WI38 (cell line): ENCODE measurements around the gene S100A6.

Experiments
- H3K4me3 ChIP-seq: 2 replicates; pipeline ENCODE4 v1.5.1; 2011; ENCODE audit warnings: low read depth, mild to moderate bottlenecking, control low read depth, low read length
- TF ChIP-seq, protein P1 (sequence below): IDR thresholded peaks from 2 replicates; pipeline ENCODE4 v1.5.1; 2012; ENCODE audit warnings: low read depth, mild to moderate bottlenecking, control low read depth, low read length

Gene S100A6

DNA sequence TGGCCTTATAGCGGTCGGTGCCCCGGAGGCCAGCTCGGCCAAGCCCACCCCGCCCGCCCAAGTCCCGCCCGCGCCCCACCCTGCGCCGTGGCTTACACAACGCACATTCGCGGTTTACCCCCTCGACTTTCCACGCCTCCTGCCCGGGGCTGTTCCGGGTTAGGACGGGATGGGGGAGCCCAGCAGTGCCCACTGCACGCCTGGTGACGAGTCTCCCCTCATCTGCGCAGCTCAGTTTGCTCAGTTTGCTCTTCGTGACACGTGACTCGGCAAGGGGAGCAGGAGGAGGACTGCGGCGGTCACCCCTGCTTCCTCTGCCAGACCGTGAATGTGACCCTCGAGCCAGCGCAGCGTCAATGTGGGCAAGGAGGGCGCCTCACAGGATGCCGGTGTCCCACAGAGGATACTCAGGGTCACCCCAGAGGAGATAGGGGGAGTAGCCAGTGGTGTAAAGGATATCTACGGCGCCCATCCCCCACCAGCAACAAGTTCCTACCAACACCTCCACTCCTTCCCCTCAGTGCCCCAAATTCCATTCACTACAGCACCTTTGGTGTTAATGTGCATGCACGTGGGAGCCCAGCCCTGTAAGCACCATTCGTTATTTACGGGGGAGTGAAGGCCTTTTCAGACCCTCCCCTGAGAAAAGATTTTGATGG, 350 bp upstream of the S100A6 start:
- peak overlapping the region; percentile 99 for H3K4me3 ChIP-seq
- TF ChIP-seq, protein P1, sequence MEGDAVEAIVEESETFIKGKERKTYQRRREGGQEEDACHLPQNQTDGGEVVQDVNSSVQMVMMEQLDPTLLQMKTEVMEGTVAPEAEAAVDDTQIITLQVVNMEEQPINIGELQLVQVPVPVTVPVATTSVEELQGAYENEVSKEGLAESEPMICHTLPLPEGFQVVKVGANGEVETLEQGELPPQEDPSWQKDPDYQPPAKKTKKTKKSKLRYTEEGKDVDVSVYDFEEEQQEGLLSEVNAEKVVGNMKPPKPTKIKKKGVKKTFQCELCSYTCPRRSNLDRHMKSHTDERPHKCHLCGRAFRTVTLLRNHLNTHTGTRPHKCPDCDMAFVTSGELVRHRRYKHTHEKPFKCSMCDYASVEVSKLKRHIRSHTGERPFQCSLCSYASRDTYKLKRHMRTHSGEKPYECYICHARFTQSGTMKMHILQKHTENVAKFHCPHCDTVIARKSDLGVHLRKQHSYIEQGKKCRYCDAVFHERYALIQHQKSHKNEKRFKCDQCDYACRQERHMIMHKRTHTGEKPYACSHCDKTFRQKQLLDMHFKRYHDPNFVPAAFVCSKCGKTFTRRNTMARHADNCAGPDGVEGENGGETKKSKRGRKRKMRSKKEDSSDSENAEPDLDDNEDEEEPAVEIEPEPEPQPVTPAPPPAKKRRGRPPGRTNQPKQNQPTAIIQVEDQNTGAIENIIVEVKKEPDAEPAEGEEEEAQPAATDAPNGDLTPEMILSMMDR = no peak

DNA sequence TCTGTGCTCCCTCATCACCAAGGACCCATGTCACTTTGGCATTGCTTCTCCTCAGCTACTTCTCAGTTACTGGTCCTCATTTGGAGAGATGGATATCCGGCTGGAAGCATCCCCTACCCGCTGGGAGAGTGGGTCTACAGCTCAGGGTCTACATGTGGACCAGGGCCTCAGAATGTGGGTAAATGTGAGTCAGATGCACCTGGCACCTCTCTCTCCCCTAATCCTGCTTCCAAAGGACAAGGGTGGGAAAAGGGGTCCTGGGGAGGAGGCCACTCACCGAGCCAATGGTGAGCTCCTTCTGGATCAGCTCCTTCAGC, 908 bp downstream of the S100A6 start:
- H3K4me3 ChIP-seq = peak overlapping the region; percentile 99
- TF ChIP-seq, protein P1 = no peak

DNA sequence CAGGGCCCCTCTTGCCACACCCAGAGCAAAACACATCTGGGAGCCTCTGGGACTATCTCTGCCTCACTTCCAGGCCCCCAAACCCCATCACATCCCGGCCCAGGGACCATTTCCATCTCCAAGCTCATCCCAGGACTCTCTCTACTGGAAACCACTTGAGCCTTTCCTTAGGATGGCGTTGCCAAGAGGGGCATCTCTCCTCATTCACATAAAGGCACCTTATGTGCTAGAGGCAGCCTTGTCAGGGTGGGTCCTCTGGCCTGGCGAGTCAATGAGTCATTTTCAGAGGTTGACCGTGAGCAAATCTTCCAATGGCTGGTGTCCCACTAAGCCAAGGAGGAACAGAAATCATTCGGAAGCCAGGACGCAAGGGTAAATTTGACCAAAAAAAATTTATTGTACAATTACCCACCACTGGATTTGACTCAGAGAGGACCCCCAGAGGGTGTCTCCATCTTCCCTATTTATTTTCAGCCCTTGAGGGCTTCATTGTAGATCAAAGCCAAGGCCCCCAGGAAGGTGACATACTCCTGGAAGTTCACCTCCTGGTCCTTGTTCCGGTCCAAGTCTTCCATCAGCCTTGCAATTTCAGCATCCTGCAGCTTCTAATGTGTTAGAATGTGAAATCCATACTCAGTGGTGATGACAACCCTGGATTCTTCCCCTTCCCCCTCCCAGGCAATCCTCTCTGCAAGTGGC, 1.4 kb downstream of the S100A6 start:
- TF ChIP-seq, protein P1 = no peak
- H3K4me3 ChIP-seq = peak overlapping the region; percentile 99

DNA sequence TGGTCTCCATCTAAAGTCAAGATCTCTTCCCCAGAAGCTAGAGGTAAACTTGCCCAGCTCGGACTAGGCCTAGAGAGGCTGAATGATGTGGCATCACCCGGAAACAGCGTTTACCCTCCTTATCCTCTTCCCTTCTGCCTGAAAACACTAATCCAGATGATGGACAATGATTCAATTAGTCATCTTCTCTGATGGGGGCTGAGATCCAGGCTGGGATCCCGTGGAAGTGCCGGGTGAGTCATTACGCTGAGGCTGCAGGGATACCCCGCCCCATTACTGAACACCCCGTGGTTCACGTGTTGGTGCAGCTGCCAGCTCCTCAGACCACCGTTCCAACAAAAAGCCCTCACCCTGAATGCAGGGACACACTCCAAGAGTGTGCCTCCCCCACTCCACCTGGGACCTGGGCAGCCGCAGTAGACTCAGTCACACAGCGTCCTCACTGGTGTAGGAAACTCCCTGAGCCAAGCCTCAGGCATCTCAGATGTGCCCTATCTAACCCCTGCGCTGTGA, 2.0 kb downstream of the S100A6 start:
- peak overlapping the region; percentile 99 for H3K4me3 ChIP-seq
- TF ChIP-seq, protein P1 = no peak

DNA sequence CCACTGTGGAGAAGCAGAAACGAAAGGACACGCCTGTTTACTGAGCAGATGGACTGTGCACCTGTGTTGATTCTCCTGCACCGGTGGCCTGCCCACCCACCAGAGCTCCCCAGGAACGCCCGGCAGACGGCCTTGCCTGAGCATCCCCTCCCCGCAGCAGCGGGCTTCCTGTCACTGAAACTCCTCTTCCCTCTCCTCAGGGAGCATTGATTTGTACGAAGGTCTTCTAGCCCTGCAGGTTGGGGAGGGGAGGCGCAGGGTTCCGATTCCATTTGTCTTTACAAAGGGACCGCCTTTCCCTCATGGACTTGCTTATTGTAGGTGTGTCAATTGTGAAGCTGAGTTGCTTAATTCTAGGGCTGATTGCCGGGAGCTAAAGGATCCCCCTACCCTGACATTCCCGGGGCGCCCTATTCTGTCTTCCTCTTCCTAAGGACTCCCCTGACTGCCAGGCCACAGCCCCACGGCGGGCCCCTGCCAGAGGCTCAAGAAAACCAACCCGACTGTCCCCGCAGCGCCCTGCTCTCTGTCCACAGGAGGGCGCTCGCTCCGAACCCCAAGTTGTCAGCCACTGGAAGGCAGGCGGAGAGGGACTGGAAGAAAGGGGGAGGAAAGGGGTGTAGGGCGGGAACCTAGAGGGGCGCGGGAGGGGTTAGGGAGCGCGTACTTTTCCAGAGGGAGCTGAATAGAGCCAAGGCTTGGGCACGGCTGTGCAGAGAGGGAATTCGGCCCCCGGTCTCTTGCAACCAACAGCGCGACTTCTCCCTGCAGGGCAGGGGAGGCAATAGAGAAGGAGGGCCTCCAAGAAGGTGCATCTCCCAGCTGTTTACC, 2.8 kb downstream of the S100A6 start:
- H3K4me3 ChIP-seq = peak overlapping the region; percentile 99
- TF ChIP-seq, protein P1 = peak; percentile 91

DNA sequence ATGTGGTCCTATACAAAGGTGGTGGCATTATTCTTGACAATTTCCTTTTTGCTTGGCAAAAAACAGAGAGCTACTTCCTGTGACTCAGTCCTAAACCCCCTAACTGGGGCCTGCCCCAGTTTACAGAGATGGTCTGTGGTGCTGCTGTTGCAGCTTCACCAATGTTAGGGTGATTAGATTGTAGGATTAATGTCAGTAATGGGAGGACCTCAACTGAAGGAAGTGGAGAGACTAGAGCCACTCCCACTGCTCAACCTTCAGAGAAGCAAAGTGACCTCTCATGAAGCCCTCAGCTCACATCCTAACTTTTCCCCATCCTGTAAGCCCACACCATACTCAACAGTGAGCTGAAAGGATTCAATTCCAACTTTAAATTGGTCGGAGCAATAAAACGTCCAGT, 3.6 kb downstream of the S100A6 start:
- TF ChIP-seq, protein P1 = no peak
- no peak overlapping the region for H3K4me3 ChIP-seq
